Glomerular visceral epithelial cell (primary cell): ENCODE measurements around the gene ACOX1.

Source experiments
- DNase-seq: peaks from one replicate; pipeline ENCODE4 v3.0.0-alpha.2; 2016; ENCODE audit errors: extremely low spot score

The ACOX1 gene

GRCh38 chr17:75978938-75979704, at the start of gene ACOX1, which contains the start of gene TEN1:
TSS of gene ACOX1 (minus strand) at chr17:75979166. CDS start at chr17:75979073, 93 bp downstream.
TSS of gene TEN1 (plus strand) at chr17:75979240. CDS start at chr17:75986193, 6,953 bp downstream.
- peak; percentile 98 for DNase-seq

- peak; percentile 89 for DNase-seq
These were observed 48.3 kb upstream of the ACOX1 start, which contains the start of gene EVPL for GRCh38 chr17:76027159-76027839. TSS of gene EVPL (minus strand) at chr17:76027306. CDS start at chr17:76027198, 108 bp downstream.

GRCh38 chr17:76026714-76027158, 47.8 kb upstream of the ACOX1 start:
- DNase-seq, result peak; percentile 40

GRCh38 chr17:76025294-76025693, 46.3 kb upstream of the ACOX1 start:
- no peak for DNase-seq

GRCh38 chr17:76024353-76024752, 45.4 kb upstream of the ACOX1 start:
- DNase-seq, result no peak

- DNase-seq, result no peak
These were observed 44.9 kb upstream of the ACOX1 start for GRCh38 chr17:76023900-76024237.

- DNase-seq, result no peak
These were observed 44.3 kb upstream of the ACOX1 start for GRCh38 chr17:76022973-76023899.

GRCh38 chr17:76022285-76022684, 43.3 kb upstream of the ACOX1 start:
- no peak for DNase-seq

GRCh38 chr17:76019833-76020467, 41.0 kb upstream of the ACOX1 start:
- no peak for DNase-seq

GRCh38 chr17:76018801-76019200, 39.8 kb upstream of the ACOX1 start:
- no peak for DNase-seq

- DNase-seq, result no peak
These were observed 39.3 kb upstream of the ACOX1 start for GRCh38 chr17:76018340-76018680.

- DNase-seq, result no peak
These were observed 38.7 kb upstream of the ACOX1 start for GRCh38 chr17:76017481-76018339.

- no peak for DNase-seq
These were observed 35.9 kb upstream of the ACOX1 start for GRCh38 chr17:76014925-76015261.

GRCh38 chr17:76014100-76014924, 35.3 kb upstream of the ACOX1 start:
- DNase-seq, result peak; percentile 68

- no peak for DNase-seq
These were observed 34.5 kb upstream of the ACOX1 start for GRCh38 chr17:76013377-76013932.

- no peak for DNase-seq
These were observed 33.0 kb upstream of the ACOX1 start for GRCh38 chr17:76011951-76012350.

- DNase-seq, result no peak
These were observed 31.1 kb upstream of the ACOX1 start for GRCh38 chr17:76009969-76010661.

GRCh38 chr17:76009447-76009846, 30.5 kb upstream of the ACOX1 start:
- no peak for DNase-seq
